ENCODE data around the gene SNAP47.

SNAP47 gene

DNA sequence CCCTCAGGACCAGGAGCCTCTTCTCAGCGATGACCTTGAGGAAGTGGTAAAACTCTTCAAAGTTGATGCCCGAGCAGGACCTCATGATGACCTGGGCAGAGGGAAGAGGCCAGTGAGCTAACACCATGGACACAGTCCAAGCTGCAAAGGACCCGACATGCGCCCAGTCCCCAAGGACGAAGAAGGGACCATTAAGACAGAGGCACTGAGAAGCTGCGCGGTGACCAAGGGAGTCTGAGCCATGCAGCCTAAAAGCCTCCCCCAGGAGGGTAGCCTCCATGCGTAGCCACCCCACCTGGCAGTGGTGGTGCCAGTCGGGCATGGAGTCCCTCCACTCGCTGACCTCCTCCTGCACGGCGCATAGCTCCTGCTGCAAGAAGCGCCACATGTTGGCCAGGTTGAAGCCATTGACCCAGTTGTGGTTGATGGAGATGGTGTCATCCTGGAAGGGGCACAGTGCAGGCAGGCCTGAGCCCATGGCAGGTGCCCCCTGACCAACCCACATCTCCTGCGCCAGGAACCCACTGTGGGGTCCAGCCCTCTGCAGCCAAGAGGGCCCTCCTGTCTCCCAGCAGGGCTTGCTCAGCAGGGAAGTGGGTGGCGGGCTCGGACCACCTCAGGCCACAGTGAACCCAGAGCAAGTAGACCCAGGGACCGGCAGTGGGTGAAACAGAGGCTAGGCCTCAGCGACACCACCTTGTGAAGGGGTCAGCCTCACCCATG lies 2.5 kb upstream of the SNAP47 start:
- no peak for DNase-seq

- no peak for DNase-seq
Observed at GRCh38 chr1:227733309-227733705, 1.9 kb upstream of the SNAP47 start.

DNA sequence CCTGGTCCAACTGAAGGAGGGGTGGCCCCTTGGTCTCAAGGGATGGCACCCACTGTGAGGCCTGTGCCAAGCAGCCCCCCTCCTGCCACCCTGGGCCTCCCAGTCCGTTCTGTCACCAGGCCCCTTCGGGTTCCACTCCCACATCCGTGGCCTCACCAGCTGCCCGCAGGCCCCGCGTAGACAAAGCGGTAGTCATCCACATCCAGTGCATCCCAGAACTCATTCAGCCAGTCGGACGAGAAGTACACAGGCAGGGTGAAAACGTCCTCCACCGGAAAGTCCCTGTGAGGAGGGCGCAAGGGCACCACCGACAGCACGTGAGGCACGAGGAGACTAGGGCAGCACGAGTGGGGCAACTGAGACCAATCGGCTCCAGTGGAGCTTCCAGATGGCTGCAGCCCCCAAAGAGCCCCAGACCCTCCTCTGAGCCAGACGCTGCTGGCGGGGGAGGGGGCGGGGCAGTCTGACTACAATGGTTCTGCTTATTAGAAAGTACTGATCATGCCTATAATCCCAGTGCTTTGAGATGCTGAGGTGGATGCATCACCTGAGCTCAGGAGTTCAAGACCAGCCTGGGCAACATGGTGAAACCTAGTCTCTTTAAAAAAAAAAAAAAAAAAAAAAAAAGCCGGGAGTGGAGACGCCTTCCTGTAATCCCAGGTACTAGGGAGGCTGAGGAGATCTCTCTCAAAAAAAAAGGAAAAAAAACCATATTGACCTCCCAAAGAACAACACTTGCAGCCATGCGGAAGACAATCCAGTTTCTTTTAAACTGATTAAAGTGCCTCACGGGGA lies 1.3 kb upstream of the SNAP47 start:
- no peak for DNase-seq

DNA sequence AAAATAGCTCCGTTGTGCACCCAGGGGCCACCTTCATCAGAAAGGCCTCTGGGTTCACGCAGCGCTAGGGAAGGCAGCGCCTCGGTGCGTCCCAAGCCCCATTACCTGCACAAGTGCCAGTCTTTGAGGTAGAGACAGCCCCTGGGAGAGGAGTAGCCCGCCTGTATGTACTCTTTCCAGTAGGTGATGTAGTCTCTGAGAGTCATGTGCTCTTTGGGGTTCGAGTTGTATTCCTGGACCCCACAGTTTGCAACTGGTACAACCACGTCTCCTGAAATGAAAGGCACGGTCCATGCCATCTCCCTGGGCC lies 734 bp upstream of the SNAP47 start:
- DNase-seq, result peak in 1 of 2 experiments; percentile 9

- DNase-seq, result no peak
Observed at GRCh38 chr1:227735539-227736285, 477 bp downstream of the SNAP47 start.

DNA sequence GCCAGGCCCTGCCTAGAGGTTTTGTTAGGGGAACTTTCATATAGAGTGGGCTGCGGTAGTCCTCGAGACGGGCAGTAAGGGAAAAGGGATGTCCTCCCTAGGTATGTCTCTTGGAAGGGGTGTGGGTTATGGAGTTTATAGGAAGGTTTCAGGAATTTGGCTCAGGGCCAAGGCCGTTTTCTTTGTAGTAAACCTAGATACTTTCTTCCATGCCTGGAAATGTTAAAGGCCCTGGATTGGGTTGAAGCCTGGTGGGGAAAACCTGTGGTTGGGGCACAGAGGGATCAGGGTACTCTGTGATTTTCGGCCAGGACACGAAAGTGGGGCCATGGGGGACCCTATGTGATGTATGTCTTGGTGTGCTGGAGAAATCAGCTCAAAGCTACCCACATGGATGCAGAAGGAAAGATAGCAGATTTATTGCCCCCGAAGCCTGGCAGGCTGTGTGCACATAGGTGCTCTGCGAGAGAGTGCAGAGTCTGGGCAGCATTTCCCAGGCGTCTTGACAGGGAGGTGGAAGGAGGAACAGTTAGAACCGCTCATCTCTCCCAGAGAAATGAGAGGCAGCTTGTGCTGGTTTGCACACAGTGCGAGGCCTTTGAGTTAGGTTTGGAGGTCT lies 1.7 kb downstream of the SNAP47 start:
- DNase-seq, result no peak

DNA sequence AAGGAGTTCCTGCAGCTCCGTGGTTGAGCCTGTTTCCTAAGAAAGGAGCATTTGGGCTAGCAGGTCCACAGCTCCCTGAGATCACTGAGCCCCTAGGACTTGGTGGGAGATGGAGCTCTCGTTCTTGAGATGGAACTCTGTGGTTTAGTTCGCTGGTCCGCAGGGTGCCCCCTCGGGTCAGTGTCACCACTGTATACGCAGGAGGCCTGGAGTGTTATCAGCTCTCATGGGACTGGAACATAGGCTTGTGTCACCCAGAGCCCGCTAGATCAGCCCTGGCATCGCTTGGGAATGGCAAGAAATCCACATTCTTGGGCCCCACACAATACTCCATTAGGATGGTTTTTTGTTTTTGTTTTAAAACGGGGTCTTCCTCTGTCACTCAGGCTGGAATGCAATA lies 3.6 kb downstream of the SNAP47 start:
- no peak for DNase-seq

DNA sequence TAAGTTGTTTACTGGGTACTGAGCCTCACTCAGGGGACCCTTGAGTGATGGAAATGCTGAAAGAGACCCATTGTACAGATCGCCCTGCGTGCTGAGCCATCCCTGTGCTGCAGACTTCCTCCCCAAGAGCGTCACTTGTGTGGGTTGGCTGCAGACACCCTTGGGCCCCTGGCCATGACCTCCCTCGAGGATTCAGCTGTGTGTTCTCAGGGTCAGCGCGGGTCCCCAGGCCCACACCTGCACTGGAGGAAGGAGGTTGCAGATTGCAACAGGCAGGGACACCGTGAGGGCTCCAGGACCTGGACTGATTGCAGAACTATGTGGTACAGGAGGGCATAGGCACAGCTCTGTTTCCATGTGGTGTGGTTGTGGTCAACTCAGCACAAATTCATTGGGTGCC lies 4.4 kb downstream of the SNAP47 start:
- DNase-seq, result no peak

- no peak for DNase-seq
Observed at GRCh38 chr1:227740401-227740960, 5.2 kb downstream of the SNAP47 start.

GRCh38 chr1:227741166-227741870 lies 6.1 kb downstream of the SNAP47 start:
- no peak for DNase-seq

- no peak for DNase-seq
Observed at GRCh38 chr1:227742738-227743715, 7.8 kb downstream of the SNAP47 start.

DNA sequence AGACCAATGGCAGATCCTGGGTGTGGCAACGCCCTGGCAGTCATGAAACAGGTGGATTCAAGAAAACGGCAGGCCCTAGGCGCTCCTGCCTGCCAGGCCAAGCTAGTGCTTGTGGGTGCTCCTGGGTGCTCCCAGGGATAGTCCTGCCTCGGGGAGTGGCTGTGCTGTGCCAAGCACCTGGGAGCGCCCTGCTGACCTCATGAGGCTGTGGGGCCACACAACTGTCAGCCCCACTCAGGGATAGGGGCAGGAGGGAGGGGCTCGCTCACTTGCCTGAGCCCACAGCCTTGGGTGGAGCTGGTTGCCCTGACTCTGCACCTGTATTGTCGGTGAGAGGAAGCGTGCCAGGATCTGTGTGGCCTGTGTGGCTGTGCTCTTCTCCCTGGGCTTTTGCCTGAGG lies 9.4 kb downstream of the SNAP47 start:
- no peak for DNase-seq

- no peak for DNase-seq
Observed at GRCh38 chr1:227745568-227746265, 10.5 kb downstream of the SNAP47 start.

GRCh38 chr1:227746676-227747075 lies 11.4 kb downstream of the SNAP47 start:
- DNase-seq, result no peak

DNA sequence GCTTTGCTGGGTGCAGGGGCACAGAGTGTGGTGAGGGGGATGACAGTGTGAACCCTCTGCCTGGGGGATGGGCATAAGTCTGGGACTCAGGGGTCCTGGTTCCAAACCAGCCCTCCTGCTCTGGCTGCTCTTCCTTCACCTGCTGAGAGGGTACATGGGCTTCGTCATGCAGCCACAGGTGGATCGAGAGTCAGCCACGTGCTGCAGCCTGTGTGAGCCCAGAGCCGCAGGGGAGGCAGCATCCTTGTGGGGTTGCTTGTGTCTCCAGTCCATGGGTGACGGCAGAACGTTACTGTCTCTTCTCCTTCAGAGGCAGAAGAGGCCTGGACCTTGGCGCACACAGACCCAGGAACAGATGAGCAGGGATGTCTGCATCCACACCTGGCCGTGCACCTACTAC lies 12.1 kb downstream of the SNAP47 start:
- no peak for DNase-seq

- DNase-seq, result no peak
Observed at GRCh38 chr1:227747948-227748495, 12.8 kb downstream of the SNAP47 start.

DNA sequence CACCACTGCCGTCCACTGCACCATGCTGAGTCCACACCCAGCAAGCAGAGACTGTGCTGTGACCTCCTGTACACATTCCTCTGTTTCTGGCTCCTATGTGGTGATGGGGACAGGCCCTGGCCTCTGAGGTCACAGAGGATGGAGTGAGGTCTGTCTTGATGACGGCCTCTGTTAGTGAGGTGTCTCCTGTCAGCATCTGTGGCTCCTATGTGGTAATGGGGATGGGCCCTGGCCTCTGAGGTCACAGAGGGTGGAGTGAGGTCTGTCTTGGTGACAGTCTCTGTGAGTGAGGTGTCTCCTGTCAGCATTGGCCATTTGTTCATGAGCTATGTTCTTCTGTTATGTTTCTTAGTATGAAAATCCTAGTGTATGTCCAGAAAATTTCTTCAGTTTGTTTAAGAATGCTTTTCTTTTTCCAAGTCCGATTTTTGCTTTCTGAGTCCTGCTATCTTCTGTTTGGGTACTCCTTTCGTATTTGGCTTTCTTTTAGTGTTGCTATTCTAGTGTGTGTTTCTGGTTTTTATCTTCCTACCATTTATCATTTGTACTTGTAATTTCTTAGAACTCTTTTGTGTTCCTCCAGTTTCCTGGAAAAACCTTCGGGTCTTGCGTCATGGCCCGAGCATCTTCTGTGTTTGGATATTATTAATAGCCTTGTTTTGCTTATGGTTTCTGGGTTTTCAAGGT lies 13.4 kb downstream of the SNAP47 start:
- DNase-seq, result no peak

DNA sequence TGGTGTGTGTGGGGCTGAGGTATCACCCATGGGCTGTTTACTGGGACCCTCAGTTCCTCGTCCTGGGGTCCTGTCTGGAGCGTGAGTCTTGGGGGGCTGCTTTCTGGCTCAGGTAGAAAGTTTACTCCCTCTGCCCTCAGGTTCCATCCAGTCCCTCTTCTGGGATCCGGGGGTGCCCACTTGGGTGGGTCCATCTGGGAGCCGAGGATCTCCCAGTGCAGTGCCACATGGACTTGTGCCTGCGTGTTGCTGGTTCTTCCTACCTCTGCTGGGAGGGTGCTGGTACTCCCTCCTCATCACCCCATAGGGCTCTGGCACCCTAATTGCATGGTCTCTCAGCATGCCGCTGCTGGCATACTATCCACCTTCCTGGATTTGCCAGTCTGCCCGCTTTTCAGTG lies 14.0 kb downstream of the SNAP47 start:
- no peak for DNase-seq

GRCh38 chr1:227749916-227750710 lies 14.9 kb downstream of the SNAP47 start:
- DNase-seq, result no peak
